ENCODE measurements around the gene ZDHHC14.

DNA sequence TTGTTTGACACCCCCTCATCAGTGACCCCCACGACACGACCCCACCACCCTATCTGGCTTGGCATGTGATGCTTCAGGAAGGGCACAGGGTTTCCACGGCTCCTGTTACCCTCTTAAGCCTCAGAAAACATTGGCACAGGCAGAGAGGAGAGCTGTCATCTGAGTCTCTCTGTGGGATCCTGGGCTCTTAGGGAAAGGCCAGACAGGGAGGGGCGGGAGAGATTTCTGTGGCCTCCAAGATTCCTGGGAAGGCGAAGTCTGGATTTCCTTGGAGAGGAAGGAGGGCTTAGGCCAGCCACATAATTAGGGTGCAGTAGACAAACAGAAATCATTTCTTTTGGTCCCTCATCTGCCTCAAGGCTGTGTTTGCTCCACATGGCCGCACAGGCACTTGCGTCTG lies 250.4 kb downstream of the ZDHHC14 start:
- TF ChIP-seq, protein P1, sequence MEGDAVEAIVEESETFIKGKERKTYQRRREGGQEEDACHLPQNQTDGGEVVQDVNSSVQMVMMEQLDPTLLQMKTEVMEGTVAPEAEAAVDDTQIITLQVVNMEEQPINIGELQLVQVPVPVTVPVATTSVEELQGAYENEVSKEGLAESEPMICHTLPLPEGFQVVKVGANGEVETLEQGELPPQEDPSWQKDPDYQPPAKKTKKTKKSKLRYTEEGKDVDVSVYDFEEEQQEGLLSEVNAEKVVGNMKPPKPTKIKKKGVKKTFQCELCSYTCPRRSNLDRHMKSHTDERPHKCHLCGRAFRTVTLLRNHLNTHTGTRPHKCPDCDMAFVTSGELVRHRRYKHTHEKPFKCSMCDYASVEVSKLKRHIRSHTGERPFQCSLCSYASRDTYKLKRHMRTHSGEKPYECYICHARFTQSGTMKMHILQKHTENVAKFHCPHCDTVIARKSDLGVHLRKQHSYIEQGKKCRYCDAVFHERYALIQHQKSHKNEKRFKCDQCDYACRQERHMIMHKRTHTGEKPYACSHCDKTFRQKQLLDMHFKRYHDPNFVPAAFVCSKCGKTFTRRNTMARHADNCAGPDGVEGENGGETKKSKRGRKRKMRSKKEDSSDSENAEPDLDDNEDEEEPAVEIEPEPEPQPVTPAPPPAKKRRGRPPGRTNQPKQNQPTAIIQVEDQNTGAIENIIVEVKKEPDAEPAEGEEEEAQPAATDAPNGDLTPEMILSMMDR (IDR thresholded peaks at IDR 0.05) = no peak
- TF ChIP-seq POLR2A (IDR thresholded peaks at IDR 0.05) = no peak
